Midbrain (tissue), 1 donor: ENCODE measurements around the gene MSX1.

Experiments used
- DNase-seq: peaks from one replicate; lab custom pipeline; 2025; lab: John Stamatoyannopoulos, UW

The MSX1 gene

GRCh38 chr4:4869731-4870571 lies 10.5 kb downstream of the MSX1 start:
- no peak for DNase-seq

- DNase-seq: no peak
These were observed 11.2 kb downstream of the MSX1 start for GRCh38 chr4:4870576-4871241.

GRCh38 chr4:4871242-4871572 lies 11.7 kb downstream of the MSX1 start:
- no peak for DNase-seq

DNA sequence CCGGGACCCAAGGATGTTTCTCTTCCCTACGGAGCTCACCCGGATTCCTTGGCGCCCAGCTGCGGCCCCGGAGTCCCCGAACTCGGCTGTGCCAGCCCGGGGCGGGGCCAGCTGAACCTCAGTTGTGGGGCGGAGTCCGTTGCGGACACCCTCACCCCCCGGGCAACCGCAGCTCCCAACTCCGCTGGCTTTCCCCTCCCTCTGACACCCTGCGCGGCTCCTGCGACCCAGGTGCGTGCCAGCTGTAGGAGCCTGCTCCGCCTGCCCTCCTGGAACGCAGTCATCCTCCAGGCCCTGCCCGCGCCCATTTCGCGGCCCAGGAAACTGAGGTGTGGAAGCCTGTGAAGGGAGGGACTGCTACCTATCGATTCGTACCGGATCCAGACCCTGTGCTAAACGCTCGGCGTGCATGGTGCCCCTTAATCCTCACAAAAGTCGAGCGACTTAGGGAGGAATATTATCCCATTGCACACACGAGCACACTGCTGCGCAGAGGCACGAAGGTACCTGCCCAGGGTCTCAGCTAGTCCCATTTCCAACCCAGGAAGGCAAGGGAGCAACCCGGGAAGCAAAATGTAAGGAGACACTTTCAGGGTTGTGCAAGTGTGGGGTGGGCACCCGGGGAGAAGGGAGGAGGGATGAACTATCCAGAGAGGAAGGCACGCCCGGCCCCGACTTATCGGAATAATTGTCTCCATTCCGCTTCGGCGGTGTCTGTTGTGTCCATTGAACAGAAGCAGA lies 12.3 kb downstream of the MSX1 start:
- DNase-seq: no peak

- DNase-seq: no peak
These were observed 12.9 kb downstream of the MSX1 start for GRCh38 chr4:4872314-4872903.

- no peak for DNase-seq
These were observed 13.7 kb downstream of the MSX1 start for GRCh38 chr4:4873203-4873602.

GRCh38 chr4:4874254-4874653 lies 14.8 kb downstream of the MSX1 start:
- DNase-seq: no peak

- DNase-seq: no peak
These were observed 15.7 kb downstream of the MSX1 start for GRCh38 chr4:4875147-4875546.

DNA sequence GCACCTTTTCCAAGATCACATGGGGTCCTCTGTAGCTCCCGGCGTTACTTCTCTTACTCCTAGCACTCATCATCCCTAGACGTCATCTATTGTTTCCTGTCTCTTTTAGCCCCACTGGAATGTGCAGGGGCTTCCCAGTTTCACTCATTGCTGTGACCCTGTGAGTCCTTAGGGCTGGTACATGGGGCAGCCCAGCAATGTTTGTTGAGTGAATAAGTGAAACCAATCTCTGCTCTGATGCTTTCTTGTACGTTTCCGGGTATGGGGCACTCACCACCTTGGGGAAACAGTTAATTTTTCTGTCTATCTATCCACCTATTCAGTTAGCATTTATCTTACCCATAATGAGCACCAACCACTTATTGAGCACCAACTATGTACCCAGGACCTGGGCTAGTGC lies 16.1 kb downstream of the MSX1 start:
- no peak for DNase-seq

GRCh38 chr4:4876945-4877661 lies 17.6 kb downstream of the MSX1 start:
- DNase-seq: no peak

DNA sequence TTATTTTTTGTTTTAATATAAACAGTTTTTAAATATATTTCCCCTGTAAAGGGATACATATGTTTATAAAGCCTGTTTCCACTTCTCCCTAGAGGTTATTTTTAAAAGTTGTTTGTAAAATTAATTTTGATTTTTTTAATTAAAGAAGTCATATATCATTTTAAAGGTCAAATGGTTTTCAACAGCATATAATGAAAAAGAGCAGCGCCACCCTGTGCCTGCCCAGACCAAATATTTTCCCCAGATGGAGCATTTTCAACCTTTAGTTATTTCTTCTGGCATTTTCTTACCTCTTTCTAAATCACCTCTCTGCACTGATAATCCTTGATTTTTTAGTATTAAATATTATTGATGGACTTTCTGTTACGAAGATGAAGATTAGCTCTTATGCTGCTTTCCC lies 21.0 kb downstream of the MSX1 start:
- no peak for DNase-seq

DNA sequence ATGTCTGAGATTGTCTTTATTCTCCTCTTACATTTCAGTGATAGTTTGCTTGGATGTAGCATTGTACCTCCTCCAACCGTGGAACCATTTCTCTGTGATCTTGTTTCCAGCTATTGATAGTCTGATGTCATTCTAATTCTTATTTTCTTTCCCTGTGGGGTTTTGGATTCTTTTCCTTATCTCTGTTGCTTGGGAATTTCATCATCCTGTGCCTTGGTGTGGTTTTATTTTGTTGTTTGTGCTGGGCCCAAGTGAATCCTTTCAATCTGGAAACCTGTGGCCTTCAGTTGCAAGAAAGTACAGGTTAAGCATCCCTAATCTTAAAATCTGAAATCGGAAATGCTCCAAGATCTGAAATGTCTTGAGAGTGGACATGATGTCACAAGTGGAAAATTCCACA lies 22.0 kb downstream of the MSX1 start:
- no peak for DNase-seq

DNA sequence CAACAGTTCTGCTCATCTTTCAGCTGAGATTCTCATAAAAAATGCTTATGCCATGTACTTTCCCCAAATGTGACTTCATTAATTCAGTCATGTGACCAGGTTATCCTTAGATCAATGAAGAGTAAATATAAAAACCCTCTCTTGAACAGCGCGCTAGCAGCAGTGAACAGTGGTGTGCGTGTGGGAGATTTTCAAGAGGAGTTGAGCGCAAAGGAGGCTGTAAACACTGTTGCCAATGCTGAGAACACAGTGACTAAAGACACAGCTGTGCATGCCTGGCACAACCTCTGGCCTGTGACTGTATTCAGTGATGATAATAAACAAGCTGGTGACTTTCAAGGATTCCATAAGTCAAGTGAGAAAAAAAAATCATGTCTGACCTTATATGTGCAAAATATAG lies 25.1 kb downstream of the MSX1 start:
- DNase-seq: no peak

DNA sequence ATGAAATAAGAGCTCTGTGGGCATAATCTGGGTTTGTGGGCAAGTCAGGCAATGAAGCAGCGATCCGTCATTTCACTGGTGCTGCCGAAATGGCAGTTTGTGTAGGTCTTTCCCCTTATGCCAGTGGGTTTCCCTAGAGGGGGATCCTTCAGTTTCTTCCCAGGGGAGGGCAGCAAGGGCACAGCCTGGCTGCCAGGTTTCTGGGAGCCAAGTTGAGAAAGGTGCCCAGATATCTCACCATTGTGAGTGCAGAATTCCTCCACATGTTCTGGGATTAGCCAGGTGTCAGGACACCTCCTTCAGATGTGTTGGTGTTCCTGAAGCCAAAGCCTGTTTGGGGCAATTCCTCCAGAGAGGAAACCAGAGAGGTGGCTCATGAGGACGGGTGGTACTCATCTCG lies 28.0 kb downstream of the MSX1 start:
- no peak for DNase-seq

- no peak for DNase-seq
These were observed 29.2 kb downstream of the MSX1 start for GRCh38 chr4:4888695-4889094.

DNA sequence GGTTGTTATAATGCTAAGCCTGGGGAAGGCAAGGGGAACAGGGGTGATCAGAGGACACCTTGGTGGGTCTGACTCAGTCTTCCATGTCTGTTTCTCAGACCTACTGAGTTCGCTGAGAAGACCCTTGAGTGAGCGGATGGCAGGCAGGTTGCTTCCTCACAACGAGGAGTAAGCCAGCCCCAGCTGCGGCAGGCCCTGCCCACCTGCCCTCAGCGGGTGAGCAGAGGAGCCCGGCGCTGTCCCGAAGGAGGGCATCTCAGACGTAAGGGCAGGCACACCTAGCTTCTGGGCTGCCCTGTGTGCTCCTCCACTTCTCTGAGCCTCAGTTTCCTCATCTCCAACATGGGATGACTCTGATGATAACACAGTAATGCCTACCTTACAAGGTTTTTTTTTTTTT lies 30.3 kb downstream of the MSX1 start:
- DNase-seq: no peak

- no peak for DNase-seq
These were observed 31.2 kb downstream of the MSX1 start for GRCh38 chr4:4890574-4891255.

DNA sequence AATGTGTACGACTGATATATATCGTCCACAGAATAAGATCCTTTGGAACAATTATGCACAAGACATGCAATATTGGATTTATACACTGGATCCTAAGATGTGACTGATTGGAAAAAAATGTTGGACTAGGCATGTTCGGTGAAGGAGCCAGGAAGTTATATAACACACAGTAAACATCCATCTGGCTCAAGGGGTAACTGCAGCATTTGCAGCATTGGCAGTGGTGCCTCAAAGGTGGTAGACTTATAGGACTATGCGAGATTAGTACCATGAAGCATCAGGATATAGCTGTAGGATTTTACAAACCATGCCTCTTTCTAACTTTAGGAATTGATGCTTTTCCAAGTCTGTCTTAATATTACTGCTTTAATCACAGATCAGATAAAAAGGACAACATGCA lies 34.3 kb downstream of the MSX1 start:
- DNase-seq: no peak

- DNase-seq: no peak
These were observed 39.9 kb downstream of the MSX1 start for GRCh38 chr4:4899202-4899925.

DNA sequence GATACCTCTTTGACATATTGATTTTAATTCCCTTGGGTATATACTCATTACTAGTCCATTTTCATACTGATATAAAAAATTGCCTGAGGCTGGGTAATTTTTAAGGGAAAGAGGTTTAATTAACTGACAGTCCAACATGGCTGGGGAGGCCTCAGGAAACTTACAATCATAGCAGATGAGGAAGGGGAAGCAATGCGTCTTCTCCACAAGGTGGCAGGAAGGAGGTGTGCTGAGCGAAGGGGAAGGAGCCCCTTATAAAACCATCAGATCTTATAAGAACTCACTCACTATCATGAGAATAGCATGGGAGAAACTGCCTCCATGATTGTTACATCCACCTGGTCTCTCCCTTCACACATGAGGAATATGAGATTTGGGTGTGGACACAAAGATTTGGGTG lies 42.4 kb downstream of the MSX1 start:
- no peak for DNase-seq

GRCh38 chr4:4912155-4912554 lies 52.7 kb downstream of the MSX1 start:
- no peak for DNase-seq
